GM19372 (cell line): ENCODE results near the gene SAMD7.

ENCODE experiments used
- ATAC-seq: cut with Tn5 transposase; IDR thresholded peaks from one replicate; pipeline ENCODE4 v1.9.1; 2021; ENCODE audit warnings: mild to moderate bottlenecking, low read depth, moderate library complexity; ENCODE audit not compliant: unreplicated experiment

Gene SAMD7, protein sequence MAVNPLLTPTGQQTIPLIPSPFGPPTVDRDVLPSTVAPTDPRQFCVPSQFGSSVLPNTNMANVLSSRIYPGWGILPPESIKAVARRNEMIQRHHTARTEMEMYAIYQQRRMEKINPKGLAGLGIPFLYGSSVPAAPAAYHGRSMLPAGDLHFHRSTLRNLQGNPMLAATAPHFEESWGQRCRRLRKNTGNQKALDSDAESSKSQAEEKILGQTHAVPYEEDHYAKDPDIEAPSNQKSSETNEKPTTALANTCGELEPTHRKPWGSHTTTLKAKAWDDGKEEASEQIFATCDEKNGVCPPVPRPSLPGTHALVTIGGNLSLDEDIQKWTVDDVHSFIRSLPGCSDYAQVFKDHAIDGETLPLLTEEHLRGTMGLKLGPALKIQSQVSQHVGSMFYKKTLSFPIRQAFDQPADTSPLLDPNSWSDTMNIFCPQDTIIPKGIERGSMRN

GRCh38 chr3:169911272-169911671 lies at the start of gene SAMD7:
Gene SAMD7 (plus strand): TSS chr3:169911572. CDS start chr3:169919499, 7,927 bp downstream.
- no peak for ATAC-seq

GRCh38 chr3:169861871-169862270 lies 49.5 kb upstream of the SAMD7 start:
- no peak for ATAC-seq

GRCh38 chr3:169863458-169863899 lies 47.9 kb upstream of the SAMD7 start:
- peak; percentile 73 for ATAC-seq

GRCh38 chr3:169864270-169864669 lies 47.1 kb upstream of the SAMD7 start:
- no peak for ATAC-seq

DNA sequence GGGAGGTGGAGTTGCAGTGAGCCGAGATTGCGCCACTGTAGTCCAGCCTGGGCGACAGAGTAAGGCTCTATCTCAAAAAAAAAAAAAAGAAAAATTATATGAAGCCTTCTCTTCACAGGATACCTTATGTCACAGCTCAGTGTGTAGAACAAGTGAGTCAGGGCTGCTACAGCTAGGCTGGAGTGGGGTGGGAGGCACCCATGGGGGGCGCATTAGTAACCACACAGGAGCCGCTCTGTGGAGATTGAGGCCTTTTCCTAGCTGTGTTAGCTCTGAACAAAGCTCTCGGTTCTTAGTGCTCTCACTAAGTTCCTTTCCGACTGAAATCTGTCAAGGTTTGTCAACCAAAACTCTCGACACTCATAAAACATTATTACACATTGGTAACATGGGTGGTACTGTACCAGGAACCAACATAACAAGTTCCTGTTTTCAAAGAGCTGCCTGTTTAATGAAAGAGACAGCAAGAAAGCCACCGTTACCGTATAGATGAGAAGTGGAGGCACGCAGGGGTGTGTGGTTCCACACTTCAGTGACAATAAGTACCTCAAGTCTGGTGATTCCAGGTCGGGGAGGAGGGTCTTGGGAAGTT lies 46.1 kb upstream of the SAMD7 start:
- no peak for ATAC-seq

GRCh38 chr3:169867584-169868210 lies 43.7 kb upstream of the SAMD7 start:
- no peak for ATAC-seq

- ATAC-seq: no peak
Observed at GRCh38 chr3:169868369-169868768, 43.0 kb upstream of the SAMD7 start.

DNA sequence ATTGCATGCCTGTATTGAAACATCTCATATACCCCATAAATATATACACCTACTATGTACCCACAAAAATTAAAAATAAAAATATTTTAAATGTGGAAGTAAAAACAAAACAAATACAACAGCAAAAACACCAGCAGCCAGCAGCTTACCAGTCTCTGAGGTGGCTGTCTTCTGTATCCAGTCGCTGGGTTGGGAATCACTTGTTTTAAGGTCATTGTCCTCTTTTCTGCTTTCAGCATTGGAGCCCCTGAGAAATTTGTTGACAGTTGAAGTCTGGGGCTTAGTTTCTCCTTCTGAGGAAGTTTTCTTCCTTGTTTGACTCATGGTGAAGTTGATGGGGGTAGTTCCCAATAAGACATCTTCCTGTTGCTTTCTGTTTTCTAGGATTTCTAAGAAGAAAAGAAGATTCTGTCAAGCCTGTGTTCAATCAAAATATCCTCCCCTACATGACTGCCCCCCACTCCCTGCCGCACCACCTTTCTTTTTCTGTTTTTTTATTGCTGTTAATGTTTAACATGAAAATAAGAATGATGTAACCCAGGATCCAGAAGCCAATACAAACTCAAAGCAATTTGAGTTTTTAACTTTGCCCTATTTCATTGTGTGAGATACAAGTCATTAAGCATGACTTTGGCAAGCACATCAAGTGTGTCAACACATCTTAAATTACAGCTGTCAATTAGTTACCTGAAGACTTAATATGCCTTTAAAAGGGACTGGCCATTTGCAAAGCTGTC lies 41.7 kb upstream of the SAMD7 start, which contains the start of gene LRRC31:
Gene LRRC31, minus strand, starts transcription at position 452 of the 737 bp plus-strand sequence. Its CDS starts 128 bp downstream, at position 324.
- no peak for ATAC-seq

DNA sequence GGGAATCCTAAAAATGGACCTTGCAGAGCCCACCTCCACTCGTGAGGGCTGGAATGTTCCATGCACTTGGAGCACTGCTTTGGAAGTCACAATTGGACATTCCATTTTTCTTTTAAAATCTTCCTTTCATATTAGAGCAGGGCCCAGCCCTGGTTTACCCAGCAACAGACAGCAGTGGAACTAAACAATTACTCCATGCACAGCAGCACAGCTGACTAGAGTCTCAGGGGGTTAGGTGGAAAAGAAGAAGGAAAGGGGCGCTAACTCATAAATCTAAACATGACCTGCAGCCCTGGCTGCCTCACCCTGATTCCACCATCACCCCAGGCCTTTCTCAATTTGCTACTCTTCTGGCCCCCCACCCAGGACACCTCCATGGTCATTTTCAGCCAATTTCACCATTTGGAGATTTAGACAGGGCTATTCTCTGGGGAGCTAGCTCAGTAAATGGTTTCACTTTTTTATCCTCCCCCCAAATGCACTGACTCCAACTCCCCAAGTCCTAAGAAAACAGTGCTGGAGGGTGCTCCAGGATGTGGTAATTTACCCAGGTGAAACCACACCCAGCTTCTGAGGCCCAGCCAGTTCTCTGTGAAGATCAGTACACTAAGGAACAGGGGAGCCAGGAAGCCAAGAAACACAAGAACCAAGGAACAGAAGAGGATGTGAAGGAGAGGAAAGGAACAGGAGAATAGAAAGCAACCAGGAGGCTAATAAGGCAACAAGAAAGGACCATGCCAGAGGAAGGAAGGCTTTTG lies 40.1 kb upstream of the SAMD7 start:
- ATAC-seq: no peak

- ATAC-seq: no peak
Observed at GRCh38 chr3:169879013-169879557, 32.3 kb upstream of the SAMD7 start.

GRCh38 chr3:169879845-169880575 lies 31.4 kb upstream of the SAMD7 start:
- ATAC-seq: no peak

- no peak for ATAC-seq
Observed at GRCh38 chr3:169880576-169881250, 30.7 kb upstream of the SAMD7 start.

DNA sequence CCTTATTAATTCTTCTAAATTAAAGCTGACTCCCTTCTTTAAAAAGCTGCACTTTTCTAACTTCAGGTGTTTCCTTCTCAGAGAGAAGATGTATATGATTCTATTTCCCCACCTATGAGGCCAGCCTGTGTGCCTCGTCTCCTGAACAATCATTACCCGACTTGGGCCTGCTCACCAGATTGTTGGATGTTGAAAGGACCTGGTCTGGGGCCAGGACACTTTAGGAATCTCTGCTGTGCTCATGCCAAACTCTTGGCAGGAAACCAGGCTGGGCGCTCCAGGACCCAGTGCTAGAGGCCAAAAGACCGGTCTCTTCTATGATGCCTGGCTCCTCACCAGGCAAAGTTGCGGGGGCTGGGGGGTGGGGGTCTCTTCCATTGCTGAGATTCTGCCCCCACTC lies 24.7 kb upstream of the SAMD7 start:
- no peak for ATAC-seq

GRCh38 chr3:169891886-169892285 lies 19.5 kb upstream of the SAMD7 start:
- no peak for ATAC-seq

DNA sequence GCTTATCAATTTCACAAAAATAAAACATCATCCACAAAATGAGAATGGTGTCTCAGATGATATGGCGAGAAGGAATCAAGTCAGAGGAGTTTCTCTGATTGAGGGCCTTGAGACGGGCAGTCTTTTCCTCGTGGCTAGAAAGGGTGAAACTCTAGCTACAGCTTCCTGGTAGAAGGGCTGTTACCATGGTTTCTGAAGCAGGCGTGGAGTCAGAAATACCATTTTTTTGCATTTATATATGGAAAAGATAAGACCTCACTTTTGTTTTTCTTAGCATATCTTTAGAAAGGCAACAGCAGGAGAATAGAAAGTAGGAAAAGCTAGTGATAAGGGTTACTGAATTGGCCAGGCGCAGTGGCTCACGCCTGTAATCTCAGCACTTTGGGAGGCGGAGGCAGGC lies 17.3 kb upstream of the SAMD7 start:
- no peak for ATAC-seq

DNA sequence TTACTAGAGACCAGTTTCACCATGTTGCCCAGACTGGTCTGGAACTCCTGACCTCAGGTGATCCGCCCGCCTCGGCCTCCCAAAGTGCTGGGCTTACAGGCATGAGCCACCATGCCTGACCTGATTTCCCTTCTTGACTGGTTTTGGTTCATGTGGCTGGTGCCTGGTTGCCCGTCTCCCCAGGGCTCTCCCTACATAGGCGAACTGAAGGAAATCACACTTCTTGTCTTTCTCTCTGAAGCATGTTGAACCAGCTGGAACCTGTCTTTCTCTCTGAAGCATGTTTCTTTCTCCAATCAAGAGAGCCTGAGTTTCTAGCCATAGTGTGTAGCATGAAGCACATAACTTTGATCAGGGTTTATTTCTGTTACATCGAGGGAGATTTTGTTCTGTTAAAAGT lies 16.3 kb upstream of the SAMD7 start:
- ATAC-seq: no peak

- no peak for ATAC-seq
Observed at GRCh38 chr3:169897284-169897683, 14.1 kb upstream of the SAMD7 start.

- no peak for ATAC-seq
Observed at GRCh38 chr3:169901453-169901852, 9.9 kb upstream of the SAMD7 start.
